ENCODE results near the gene DIPK2A. TPM values are rescaled to one million over a fixed set of nuclear protein-coding genes. Genes with fewer than 3 reads are reported as not detected.
A peak's percentile ranks its signal among the peaks of the same experiment; 100 is the strongest.

The DIPK2A gene
- polyA plus RNA-seq, 1 donor from 2014 or later: 9.7 TPM

GRCh38 chr3:143970773-143971358 is 757 bp upstream of the DIPK2A start:
- Histone ChIP-seq H4K20me1 (ENCODE audit: insufficient read depth) (no peaks in the 10 kb centered on the region), H2AFZ (ENCODE audit: low read depth, low read length) (peak overlapping the region; percentile 70), H3K9me2 (ENCODE audit: insufficient read depth, low read length) (no peaks in the 10 kb centered on the region), H3K27me3 (ENCODE audit: insufficient read depth, low read depth, low read length) (no peaks in the 10 kb centered on the region), H3K27ac (ENCODE audit: low read length) (peak overlapping the region; percentile 96), H3K9ac (ENCODE audit: low read length) (peak overlapping the region; percentile 91), H3K36me3 (ENCODE audit: insufficient read depth, low read length) (no peaks in the 10 kb centered on the region), H3K9me3 (ENCODE audit: low read length) (no peaks in the 10 kb centered on the region), H3K79me2 (replicated peaks; ENCODE audit: insufficient read depth, low read length) (peaks cover 27% of the 10 kb centered on the region), H3K4me2 (ENCODE audit: low read length) (peak overlapping the region; percentile 52), H3F3A (ENCODE audit: insufficient read depth, low read length, poor library complexity, severe bottlenecking) (peaks cover 5% of the 10 kb centered on the region), H3K4me3 (ENCODE audit: low read length) (peak overlapping the region; percentile 84)
- TF ChIP-seq REST (IDR thresholded peaks at IDR 0.05; ENCODE audit: borderline replicate concordance) (no peak), MXI1 (conservative IDR thresholded peaks at IDR 0.05; ENCODE audit: poor library complexity, severe bottlenecking) (peak; percentile 25)

DNA sequence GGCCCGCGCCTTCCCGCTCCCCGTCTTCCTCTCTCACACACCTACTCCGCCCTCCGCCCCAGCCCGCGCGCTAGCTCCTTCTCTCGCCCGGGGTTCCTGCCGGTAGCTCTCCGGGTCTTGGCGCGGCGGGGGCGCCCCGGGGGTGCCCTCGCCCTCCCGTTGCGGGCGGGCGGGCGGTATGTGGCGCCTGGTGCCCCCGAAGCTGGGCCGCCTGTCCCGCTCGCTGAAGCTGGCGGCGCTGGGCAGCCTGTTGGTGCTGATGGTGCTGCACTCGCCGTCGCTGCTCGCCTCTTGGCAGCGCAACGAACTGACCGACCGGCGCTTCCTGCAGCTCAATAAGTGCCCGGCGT is 507 bp downstream of the DIPK2A start:
- Histone ChIP-seq H3K9me2 (ENCODE audit: insufficient read depth, low read length) (no peaks in the 10 kb centered on the region), H2AFZ (ENCODE audit: low read depth, low read length) (peak overlapping the region; percentile 59), H3K4me2 (ENCODE audit: low read length) (no peak overlapping the region), H3K27ac (ENCODE audit: low read length) (peak overlapping the region; percentile 96), H4K20me1 (ENCODE audit: insufficient read depth) (no peaks in the 10 kb centered on the region), H3K36me3 (ENCODE audit: insufficient read depth, low read length) (no peaks in the 10 kb centered on the region), H3K79me2 (replicated peaks; ENCODE audit: insufficient read depth, low read length) (peaks cover 40% of the 10 kb centered on the region), H3K9ac (ENCODE audit: low read length) (peak overlapping the region; percentile 91), H3K9me3 (ENCODE audit: low read length) (no peaks in the 10 kb centered on the region), H3F3A (ENCODE audit: insufficient read depth, low read length, poor library complexity, severe bottlenecking) (peaks cover 5% of the 10 kb centered on the region), H3K27me3 (ENCODE audit: insufficient read depth, low read depth, low read length) (no peaks in the 10 kb centered on the region), H3K4me3 (ENCODE audit: low read length) (peak overlapping the region; percentile 84)
- TF ChIP-seq EP300 (conservative IDR thresholded peaks at IDR 0.05; ENCODE audit: poor library complexity, severe bottlenecking): no peak
- no peak for TF ChIP-seq MXI1 (conservative IDR thresholded peaks at IDR 0.05; ENCODE audit: poor library complexity, severe bottlenecking)
- TF ChIP-seq POLR2AphosphoS5 (IDR thresholded peaks at IDR 0.05): no peak
- TF ChIP-seq SMC3 (conservative IDR thresholded peaks at IDR 0.05; ENCODE audit: poor library complexity): no peak
- TF ChIP-seq RAD21 (conservative IDR thresholded peaks at IDR 0.05): no peak
- no peak for TF ChIP-seq EZH2 (IDR thresholded peaks at IDR 0.05; ENCODE audit: borderline replicate concordance, insufficient read depth, low read length, poor library complexity, severe bottlenecking)
- TF ChIP-seq TAF1 (IDR thresholded peaks at IDR 0.05; ENCODE audit: low read depth): peak; percentile 19
- TF ChIP-seq, protein P1, sequence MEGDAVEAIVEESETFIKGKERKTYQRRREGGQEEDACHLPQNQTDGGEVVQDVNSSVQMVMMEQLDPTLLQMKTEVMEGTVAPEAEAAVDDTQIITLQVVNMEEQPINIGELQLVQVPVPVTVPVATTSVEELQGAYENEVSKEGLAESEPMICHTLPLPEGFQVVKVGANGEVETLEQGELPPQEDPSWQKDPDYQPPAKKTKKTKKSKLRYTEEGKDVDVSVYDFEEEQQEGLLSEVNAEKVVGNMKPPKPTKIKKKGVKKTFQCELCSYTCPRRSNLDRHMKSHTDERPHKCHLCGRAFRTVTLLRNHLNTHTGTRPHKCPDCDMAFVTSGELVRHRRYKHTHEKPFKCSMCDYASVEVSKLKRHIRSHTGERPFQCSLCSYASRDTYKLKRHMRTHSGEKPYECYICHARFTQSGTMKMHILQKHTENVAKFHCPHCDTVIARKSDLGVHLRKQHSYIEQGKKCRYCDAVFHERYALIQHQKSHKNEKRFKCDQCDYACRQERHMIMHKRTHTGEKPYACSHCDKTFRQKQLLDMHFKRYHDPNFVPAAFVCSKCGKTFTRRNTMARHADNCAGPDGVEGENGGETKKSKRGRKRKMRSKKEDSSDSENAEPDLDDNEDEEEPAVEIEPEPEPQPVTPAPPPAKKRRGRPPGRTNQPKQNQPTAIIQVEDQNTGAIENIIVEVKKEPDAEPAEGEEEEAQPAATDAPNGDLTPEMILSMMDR (IDR thresholded peaks at IDR 0.05; ENCODE audit: poor library complexity, severe bottlenecking): no peak

All from neural cell (in vitro differentiated cells).